EH (cell line): Measurements from ENCODE around the gene TCF4.
A peak's percentile ranks its signal among the peaks of the same experiment; 100 is the strongest.

Experiments used
- DNase-seq: peaks from one replicate; pipeline ENCODE4 v3.0.0-alpha.2; 2015; ENCODE audit warnings: low read depth

TCF4 gene

GRCh38 chr18:55588111-55588869, at the start of gene TCF4:
Gene TCF4, minus strand, starts transcription at chr18:55588192. Its CDS starts 1,076 bp downstream, at chr18:55587116.
- DNase-seq: peak; percentile 73

- DNase-seq: no peak
These were observed 49.2 kb upstream of the TCF4 start for GRCh38 chr18:55637204-55637603.

GRCh38 chr18:55635439-55635838, 47.4 kb upstream of the TCF4 start:
- no peak for DNase-seq

- DNase-seq: peak; percentile 82
These were observed 46.6 kb upstream of the TCF4 start for GRCh38 chr18:55634545-55634944.

GRCh38 chr18:55633032-55633431, 45.0 kb upstream of the TCF4 start:
- no peak for DNase-seq

GRCh38 chr18:55629133-55629532, 41.1 kb upstream of the TCF4 start:
- no peak for DNase-seq

GRCh38 chr18:55627007-55627406, 39.0 kb upstream of the TCF4 start:
- DNase-seq: peak; percentile 35

GRCh38 chr18:55625901-55626300, 37.9 kb upstream of the TCF4 start:
- no peak for DNase-seq

GRCh38 chr18:55623626-55624025, 35.6 kb upstream of the TCF4 start:
- DNase-seq: no peak

- no peak for DNase-seq
These were observed 22.5 kb upstream of the TCF4 start for GRCh38 chr18:55610506-55610905.

- no peak for DNase-seq
These were observed 21.3 kb upstream of the TCF4 start for GRCh38 chr18:55609160-55609825.

GRCh38 chr18:55608497-55608896, 20.5 kb upstream of the TCF4 start:
- no peak for DNase-seq

GRCh38 chr18:55607773-55608172, 19.8 kb upstream of the TCF4 start:
- no peak for DNase-seq

GRCh38 chr18:55605733-55606338, 17.8 kb upstream of the TCF4 start:
- no peak for DNase-seq

- DNase-seq: no peak
These were observed 15.8 kb upstream of the TCF4 start for GRCh38 chr18:55603775-55604174.

GRCh38 chr18:55593888-55594287, 5.9 kb upstream of the TCF4 start:
- peak; percentile 52 for DNase-seq

- peak; percentile 64 for DNase-seq
These were observed 4.6 kb upstream of the TCF4 start for GRCh38 chr18:55592572-55592971.

GRCh38 chr18:55592106-55592505, 4.1 kb upstream of the TCF4 start:
- DNase-seq: peak; percentile 58

- DNase-seq: peak; percentile 95
These were observed 1.8 kb upstream of the TCF4 start for GRCh38 chr18:55589625-55590291.

GRCh38 chr18:55588870-55589595, 1.0 kb upstream of the TCF4 start:
- DNase-seq: peak; percentile 19

- DNase-seq: peak; percentile 57
These were observed 428 bp downstream of the TCF4 start for GRCh38 chr18:55587418-55588110.
